Measurements from ENCODE around the gene RGS3.
A peak's percentile ranks its signal among the peaks of the same experiment; 100 is the strongest.

The RGS3 gene

GRCh38 chr9:113613815-113614413 is 150.4 kb downstream of the RGS3 start:
- H3K36me3 Mint-ChIP-seq (ENCODE audit: low read depth): no peaks in the 10 kb centered on the region
- H3K9me3 Mint-ChIP-seq: no peaks in the 10 kb centered on the region
- peak overlapping the region; percentile 6 for H3K27ac Mint-ChIP-seq
- peaks cover 3% of the 10 kb centered on the region for H3K27me3 Mint-ChIP-seq (ENCODE audit: low read depth, poor library complexity)
- DNase-seq: no peak
- peaks cover 62% of the 10 kb centered on the region for H3K4me1 Mint-ChIP-seq
- no peak overlapping the region for H3K4me3 Mint-ChIP-seq
- TF ChIP-seq CTCF (IDR thresholded peaks at IDR 0.05): no peak

- Mint-ChIP-seq H3K4me1 (peaks cover 64% of the 10 kb centered on the region), H3K36me3 (ENCODE audit: low read depth) (no peaks in the 10 kb centered on the region), H3K27me3 (ENCODE audit: low read depth, poor library complexity) (peaks cover 3% of the 10 kb centered on the region), H3K4me3 (no peak overlapping the region), H3K9me3 (no peaks in the 10 kb centered on the region), H3K27ac (peak overlapping the region; percentile 66)
- no peak for DNase-seq
- no peak for TF ChIP-seq CTCF (IDR thresholded peaks at IDR 0.05)
Measured at GRCh38 chr9:113614843-113615648, 151.5 kb downstream of the RGS3 start.

- no peak for TF ChIP-seq CTCF (IDR thresholded peaks at IDR 0.05)
- Mint-ChIP-seq H3K4me1 (peaks cover 64% of the 10 kb centered on the region), H3K4me3 (no peak overlapping the region), H3K36me3 (ENCODE audit: low read depth) (no peaks in the 10 kb centered on the region), H3K9me3 (no peaks in the 10 kb centered on the region), H3K27ac (peak overlapping the region; percentile 66), H3K27me3 (ENCODE audit: low read depth, poor library complexity) (peaks cover 3% of the 10 kb centered on the region)
- no peak for DNase-seq
Measured at GRCh38 chr9:113616116-113616515, 152.6 kb downstream of the RGS3 start.

- H3K27ac Mint-ChIP-seq: no peak overlapping the region
- H3K9me3 Mint-ChIP-seq: no peaks in the 10 kb centered on the region
- peaks cover 68% of the 10 kb centered on the region for H3K4me1 Mint-ChIP-seq
- no peaks in the 10 kb centered on the region for H3K36me3 Mint-ChIP-seq (ENCODE audit: low read depth)
- H3K4me3 Mint-ChIP-seq: no peak overlapping the region
- peaks cover 3% of the 10 kb centered on the region for H3K27me3 Mint-ChIP-seq (ENCODE audit: low read depth, poor library complexity)
- TF ChIP-seq CTCF (IDR thresholded peaks at IDR 0.05): no peak
- DNase-seq: no peak
Measured at GRCh38 chr9:113616621-113617496, 153.3 kb downstream of the RGS3 start.

GRCh38 chr9:113617550-113617949 is 154.0 kb downstream of the RGS3 start:
- no peaks in the 10 kb centered on the region for H3K36me3 Mint-ChIP-seq (ENCODE audit: low read depth)
- no peaks in the 10 kb centered on the region for H3K9me3 Mint-ChIP-seq
- no peaks in the 10 kb centered on the region for H3K27me3 Mint-ChIP-seq (ENCODE audit: low read depth, poor library complexity)
- H3K27ac Mint-ChIP-seq: no peak overlapping the region
- no peak for TF ChIP-seq CTCF (IDR thresholded peaks at IDR 0.05)
- H3K4me1 Mint-ChIP-seq: peaks cover 75% of the 10 kb centered on the region
- no peak overlapping the region for H3K4me3 Mint-ChIP-seq
- no peak for DNase-seq
